Heart right ventricle (tissue), 16 donors: ENCODE results near the gene ABHD6. TPM values are rescaled to one million over a fixed set of nuclear protein-coding genes. Genes with fewer than 3 reads are reported as not detected.
A peak's percentile ranks its signal among the peaks of the same experiment; 100 is the strongest.

Experiments used
- ATAC-seq, 8 donors: fragments of 200-7000 bp; cut with Tn5 transposase; one replicate each; pipeline ENCODE4 v1.9.1; 2020; ENCODE audit warnings: mild to moderate bottlenecking in 8 of 8, moderate library complexity in 8 of 8, moderate number of reproducible peaks in 1 of 8
- DNase-seq, 2 donors: peaks; one replicate each; pipeline ENCODE4 v3.0.0-alpha.2; 2020
- H3K27ac ChIP-seq, 10 donors: fragments of 200-600 bp; sonication (generic) in 2 of 10; one replicate each; pipeline versions ENCODE4 v1.5.0 to v1.8.0; 2020 to 2022; ENCODE audit warnings: mild to moderate bottlenecking in 3 of 10
- H3K27me3 ChIP-seq, 7 donors: fragments of 200-600 bp; one replicate each; pipeline ENCODE4 v1.8.0; 2021 to 2022; ENCODE audit warnings: mild to moderate bottlenecking in 2 of 7
- H3K36me3 ChIP-seq, 9 donors: fragments of 200-600 bp; sonication (generic) in 1 of 9; one replicate each; pipeline versions ENCODE4 v1.5.0 to v1.8.0; 2020 to 2022; ENCODE audit warnings: mild to moderate bottlenecking in 2 of 9
- H3K4me1 ChIP-seq, 9 donors: fragments of 200-600 bp; sonication (generic) in 1 of 9; one replicate each; pipeline versions ENCODE4 v1.5.0 to v1.8.0; 2020 to 2022; ENCODE audit warnings: mild to moderate bottlenecking in 4 of 9
- H3K4me3 ChIP-seq, 10 donors: fragments of 200-600 bp; sonication (generic) in 2 of 10; one replicate each; pipeline versions ENCODE4 v1.5.0 to v1.8.0; 2020 to 2022; ENCODE audit warnings: mild to moderate bottlenecking in 7 of 10, moderate library complexity in 2 of 10
- H3K9me3 ChIP-seq, 11 donors: fragments of 200-600 bp in 10 of 11; sonication (generic) in 2 of 11; one replicate each; pipeline versions ENCODE4 v1.5.0 to v1.8.0; 2013 to 2022; ENCODE audit warnings: mild to moderate bottlenecking in 2 of 11, control low read depth in 1 of 11, moderate library complexity in 1 of 11
- WGBS, 2 donors: extraction: QIAGEN DNeasy Blood & Tissue Kit; methylation state at CpG; one replicate each; pipeline ENCODE4 v1.1.7; 2013; ENCODE audit warnings: inconsistent platforms in 1 of 2; 5-methylcytosine and 5-hydroxymethylcytosine counted together
- intact Hi-C, 10 donors: fragments of 100-400 bp; cut with DNase I; formaldehyde crosslinking; loops; one replicate each; pipeline versions ENCODE4 v1.11.1 to v1.14.2; 2022
- long read RNA-seq, 3 donors: library from polyadenylated mRNA; unstranded; transcript quantifications; one replicate each; pipeline ENCODE4 v2.0.0, GENCODE V29; 2020 to 2021
- polyA plus RNA-seq, 2 donors: library from polyadenylated mRNA; stranded (reverse); fragments of 200-250 nt; gene quantifications; one replicate each; pipeline ENCODE4 v1.2.3, GENCODE V29; 2013
- total RNA-seq, 10 donors: library from RNA; stranded (reverse); fragmentation: NEBNext Ultra II Directional in 3 of 10; extraction: Animal tissue kit (Norgen Biotek cat#: 25700) in 3 of 10; gene quantifications; one replicate each; pipeline versions ENCODE4 v1.2.1 to v1.2.4, GENCODE V29; 2021 to 2023
- TF ChIP-seq, protein P1 (sequence below), 9 donors: fragments of 200-600 bp; sonication (generic) in 2 of 9; IDR thresholded peaks; one replicate each; pipeline versions ENCODE4 v1.5.0 to v1.8.0; 2021 to 2022; ENCODE audit warnings: antibody characterized with exemption in 9 of 9, mild to moderate bottlenecking in 5 of 9, moderate library complexity in 1 of 9
- donor health status: Arrhythmogenic right ventricular cardiomyopathy.
- donor health status: ischemic (EF 13 %, LVEDD 7.1; RV severe dilation, severe dysfunction).
- donor health status: healthy with polysubstance abuse.
- donor health status: DM: no; HTN: yes; CAD: no.
- donor health status: DM: no; HTN: no; CAD: no.
- donor health status: ischemic (EF 25% LVEDD 6.9; RV normal size, moderate dysfunction).
- donor health status: ischemic (EF 25% LVEDD 5.7; RV mildly dilated, moderate dysfunction).
- donor health status: healthy.
- donor health status: DM: yes; HTN: yes; CAD: no.
- donor health status: Ischemic cardiomyopathy.
- donor health status: ischemic (EF 35%, LVEDD 5.7; RV mildly dilated, moderate dysfunction).
- donor health status: nonischemic (EF 11% LVEDD 7.7; RV severe dilation, severe dysfunction).
- donor health status: DM: yes; HTN: yes; CAD: no.
- donor health status: PGD.
- donor health status: ischemic (EF 29% LVEDD 5.4; RV normal size, mild dysfunction).
- donor health status: nonischemic (EF 23%, LVEDD 6.1; RV moderate dilation, normal function).

ABHD6 gene, protein sequence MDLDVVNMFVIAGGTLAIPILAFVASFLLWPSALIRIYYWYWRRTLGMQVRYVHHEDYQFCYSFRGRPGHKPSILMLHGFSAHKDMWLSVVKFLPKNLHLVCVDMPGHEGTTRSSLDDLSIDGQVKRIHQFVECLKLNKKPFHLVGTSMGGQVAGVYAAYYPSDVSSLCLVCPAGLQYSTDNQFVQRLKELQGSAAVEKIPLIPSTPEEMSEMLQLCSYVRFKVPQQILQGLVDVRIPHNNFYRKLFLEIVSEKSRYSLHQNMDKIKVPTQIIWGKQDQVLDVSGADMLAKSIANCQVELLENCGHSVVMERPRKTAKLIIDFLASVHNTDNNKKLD
- 10 to 100 TPM in 2 of 10 donors, 1 to 10 TPM in 8; 3.1 to 11.6 (median 6.3) TPM for total RNA-seq
- 1 to 10 TPM; 5.5 to 7.0 TPM for polyA plus RNA-seq
- long read RNA-seq, donor 1, transcript ABHD6-205 (10 exons, 2,482 nt), result minor isoform, 6 of 22 reads
- long read RNA-seq, donor 1, transcript ABHD6-201 (9 exons, 2,393 nt), result major isoform, 9 of 22 reads
- long read RNA-seq, donor 1, partial matches to known transcripts, result 3 of 22 reads
- long read RNA-seq, donor 1, other reads (novel, unspliced or antisense), result 4 of 22 reads
- long read RNA-seq, donor 2, transcript ABHD6-205 (10 exons, 2,482 nt), result minor isoform, 5 of 20 reads
- long read RNA-seq, donor 2, transcript ABHD6-201 (9 exons, 2,393 nt), result major isoform, 7 of 20 reads
- long read RNA-seq, donor 2, partial matches to known transcripts, result 2 of 20 reads
- long read RNA-seq, donor 2, other reads (novel, unspliced or antisense), result 6 of 20 reads
- long read RNA-seq, donor 3, partial matches to known transcripts, result 0 of 7 reads
- long read RNA-seq, donor 3, other reads (novel, unspliced or antisense), result 6 of 7 reads

DNA sequence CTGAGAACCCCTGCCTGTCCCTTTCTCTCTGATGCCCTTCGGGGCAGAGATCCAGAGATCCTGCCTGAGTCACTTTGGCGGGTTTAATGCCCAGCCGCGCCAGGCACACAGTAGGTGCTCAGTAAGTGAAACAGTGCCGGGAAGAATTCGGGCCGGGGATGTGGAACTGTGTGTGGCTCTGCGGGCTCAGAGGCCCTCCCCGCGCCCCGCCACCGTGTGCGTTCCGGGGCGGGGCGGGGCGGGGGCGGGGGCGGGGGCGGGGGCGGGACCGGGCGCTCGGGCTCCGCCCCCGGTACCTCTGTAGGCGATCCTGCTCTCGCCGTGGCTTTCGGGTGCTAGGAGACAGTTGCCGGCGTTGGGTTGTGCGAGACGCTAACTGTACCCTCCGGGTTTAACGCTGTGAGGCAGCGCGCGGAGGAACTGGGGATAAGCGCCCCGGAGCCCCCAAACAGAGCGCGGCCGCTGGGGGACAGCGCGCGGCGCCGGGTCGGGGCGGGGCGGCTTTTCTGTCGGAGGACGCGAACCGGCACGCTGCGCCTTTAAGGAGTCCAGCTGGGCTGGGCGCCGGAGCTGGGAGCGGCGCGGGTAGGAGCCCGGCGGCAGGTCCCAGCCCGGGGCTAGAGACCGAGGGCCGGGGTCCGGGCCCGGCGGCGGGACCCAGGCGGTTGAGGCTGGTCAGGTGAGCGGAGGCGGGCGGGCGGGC is at the start of gene ABHD6:
ABHD6 (plus strand) TSS at position 555 of the 703 bp plus-strand sequence. CDS start 18,795 bp downstream, outside the sequence.
- no peaks in the 10 kb centered on the region for H3K9me3 ChIP-seq
- peak within 1 kb of the TSS; percentile 88 to 95 (median 91) for H3K4me3 ChIP-seq
- TF ChIP-seq, protein P1, sequence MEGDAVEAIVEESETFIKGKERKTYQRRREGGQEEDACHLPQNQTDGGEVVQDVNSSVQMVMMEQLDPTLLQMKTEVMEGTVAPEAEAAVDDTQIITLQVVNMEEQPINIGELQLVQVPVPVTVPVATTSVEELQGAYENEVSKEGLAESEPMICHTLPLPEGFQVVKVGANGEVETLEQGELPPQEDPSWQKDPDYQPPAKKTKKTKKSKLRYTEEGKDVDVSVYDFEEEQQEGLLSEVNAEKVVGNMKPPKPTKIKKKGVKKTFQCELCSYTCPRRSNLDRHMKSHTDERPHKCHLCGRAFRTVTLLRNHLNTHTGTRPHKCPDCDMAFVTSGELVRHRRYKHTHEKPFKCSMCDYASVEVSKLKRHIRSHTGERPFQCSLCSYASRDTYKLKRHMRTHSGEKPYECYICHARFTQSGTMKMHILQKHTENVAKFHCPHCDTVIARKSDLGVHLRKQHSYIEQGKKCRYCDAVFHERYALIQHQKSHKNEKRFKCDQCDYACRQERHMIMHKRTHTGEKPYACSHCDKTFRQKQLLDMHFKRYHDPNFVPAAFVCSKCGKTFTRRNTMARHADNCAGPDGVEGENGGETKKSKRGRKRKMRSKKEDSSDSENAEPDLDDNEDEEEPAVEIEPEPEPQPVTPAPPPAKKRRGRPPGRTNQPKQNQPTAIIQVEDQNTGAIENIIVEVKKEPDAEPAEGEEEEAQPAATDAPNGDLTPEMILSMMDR (IDR thresholded peaks at IDR 0.05), result peak in 7 of 9 donors; percentile 5 to 61 (median 48)
- DNase-seq (peak; percentile 74 to 82), ATAC-seq (peak; percentile 93 to 96 (median 94))
- H3K27me3 ChIP-seq, result no peaks in the 10 kb centered on the region
- intact Hi-C loops, result loop anchor here in 7 of 10 donors (5.0 to 10.0 kb wide), 6 partner anchors 53 to 70 kb away; partner anchors contain the start of genes HTD2 (in 2 of the 7) and RPP14 (in 2 of the 7)
- WGBS, 2 donors, result 0 to 1% methylated on average over 57 to 77 of the region's 77 CpGs
- H3K27ac ChIP-seq, result peak within 1 kb of the TSS in 9 of 10 donors; percentile 74 to 90 (median 78)
- no peaks in the 10 kb centered on the region for H3K36me3 ChIP-seq
- H3K4me1 ChIP-seq, result peaks cover 0 to 35% (median 17%) of the 10 kb centered on the region in 9 donors

DNA sequence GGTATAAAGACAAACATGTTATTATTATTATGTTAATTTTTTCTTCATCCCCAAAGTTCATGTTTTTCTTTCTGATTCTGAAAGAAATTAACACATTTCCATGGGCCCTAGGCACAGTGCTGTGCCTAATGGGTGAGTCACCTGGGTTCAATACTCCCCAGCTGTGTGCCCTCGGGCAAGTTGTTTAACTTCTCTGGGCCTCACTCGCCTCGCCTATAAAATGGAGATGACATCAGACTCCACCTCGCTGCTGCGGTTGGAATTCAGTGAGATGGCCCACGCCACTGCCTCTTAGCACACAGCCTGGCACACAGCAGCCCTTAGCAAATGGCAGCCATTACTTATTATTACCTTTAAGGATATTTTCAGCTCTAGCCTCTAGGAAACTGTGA is 49.4 kb upstream of the ABHD6 start:
- H3K9me3 ChIP-seq, result no peaks in the 10 kb centered on the region
- H3K4me1 ChIP-seq, result peaks cover 0 to 26% (median 18%) of the 10 kb centered on the region in 9 donors
- intact Hi-C loops, result loop anchor here (2.0 to 10.0 kb wide), 8 partner anchors 29 to 347 kb away; partner anchors contain the start of genes ABHD6 (in 1 of the 10) and ACOX2 (in 1 of the 10)
- H3K4me3 ChIP-seq, result no peak overlapping the region
- 81 to 90% methylated on average over 6 of the region's 6 CpGs for WGBS, 2 donors
- no peak for ATAC-seq
- TF ChIP-seq, protein P1 (IDR thresholded peaks at IDR 0.05), result no peak
- no peak for DNase-seq
- no peaks in the 10 kb centered on the region for H3K36me3 ChIP-seq
- H3K27ac ChIP-seq, result peak overlapping the region in 5 of 10 donors; percentile 33 to 59 (median 50)
- no peaks in the 10 kb centered on the region for H3K27me3 ChIP-seq

DNA sequence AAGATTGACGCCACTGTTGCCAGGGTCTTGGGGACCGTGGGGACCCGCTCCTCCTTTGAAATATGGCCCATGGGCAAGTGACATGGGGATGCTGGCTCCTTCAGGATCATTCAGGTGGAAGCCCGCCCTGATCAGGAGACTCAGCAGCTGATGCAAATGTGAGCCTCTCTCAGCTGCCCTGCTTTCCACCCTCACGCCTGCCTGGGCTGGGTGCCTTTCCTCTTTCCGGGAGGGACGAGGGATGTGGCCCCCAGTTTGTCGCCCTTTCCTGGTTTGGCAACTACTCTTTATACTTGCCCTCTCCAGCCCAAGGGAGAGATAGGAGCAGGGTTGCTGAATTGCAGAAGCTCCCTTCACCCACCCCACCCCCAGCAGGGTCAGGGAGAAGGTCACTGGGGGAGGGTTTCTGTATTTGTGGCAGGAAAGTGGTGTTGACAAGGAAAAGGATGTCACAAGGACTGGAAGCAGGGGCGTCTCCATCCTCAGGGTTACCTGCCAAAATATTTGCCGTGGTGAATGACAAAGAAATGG is 48.6 kb upstream of the ABHD6 start:
- Histone ChIP-seq H3K36me3 (no peaks in the 10 kb centered on the region), H3K27ac (peak overlapping the region in 7 of 10 donors; percentile 17 to 59 (median 48)), H3K9me3 (no peaks in the 10 kb centered on the region), H3K4me3 (no peak overlapping the region), H3K27me3 (no peaks in the 10 kb centered on the region), H3K4me1 (peaks cover 0 to 26% (median 18%) of the 10 kb centered on the region in 9 donors)
- WGBS, 2 donors, result 45% methylated on average over 10 of the region's 10 CpGs
- ATAC-seq (peak; percentile 42 to 73 (median 69)), DNase-seq (peak in 1 of 2 donors; percentile 38)
- intact Hi-C loops, result loop anchor here (2.0 to 10.0 kb wide), 8 partner anchors 28 to 346 kb away; partner anchors contain the start of genes ABHD6 (in 1 of the 10) and ACOX2 (in 1 of the 10)
- TF ChIP-seq, protein P1 (IDR thresholded peaks at IDR 0.05), result no peak
